ENCODE measurements around the gene ZNF302. TPM values are rescaled to one million over a fixed set of nuclear protein-coding genes. Genes with fewer than 3 reads are reported as not detected.

Gene ZNF302
- total RNA-seq: 10 to 100 TPM; 26.1 to 40.6 (median 37.6) TPM
- 10 to 100 TPM; 23.3 to 31.0 TPM for polyA plus RNA-seq
- long read RNA-seq, donor 1, transcript ZNF302-202 (6 exons, 2,635 nt): minor isoform, 12 of 103 reads
- long read RNA-seq, donor 1, transcript ZNF302-201 (5 exons, 2,590 nt): minor isoform, 15 of 103 reads
- long read RNA-seq, donor 1, transcript ZNF302-213 (3 exons, 568 nt): major isoform, 19 of 103 reads
- long read RNA-seq, donor 1, transcript ZNF302-203 (5 exons, 2,600 nt): minor isoform, 7 of 103 reads
- long read RNA-seq, donor 1, partial matches to known transcripts: 9 of 103 reads
- long read RNA-seq, donor 1, other reads (novel, unspliced or antisense): 40 of 103 reads
- long read RNA-seq, donor 2, partial matches to known transcripts: 0 of 12 reads
- long read RNA-seq, donor 2, other reads (novel, unspliced or antisense): 0 of 12 reads
- long read RNA-seq, donor 3, transcript ZNF302-203 (5 exons, 2,600 nt): minor isoform, 13 of 99 reads
- long read RNA-seq, donor 3, transcript ZNF302-201 (5 exons, 2,590 nt): major isoform, 35 of 99 reads
- long read RNA-seq, donor 3, partial matches to known transcripts: 7 of 99 reads
- long read RNA-seq, donor 3, other reads (novel, unspliced or antisense): 32 of 99 reads

- intact Hi-C loops (cut with DNase I): no loop called here
- WGBS, 3 donors: 0% methylated on average over 67 to 74 of the region's 74 CpGs
- H3K4me3 ChIP-seq: peak within 1 kb of the TSS; percentile 89
- H3K36me3 ChIP-seq: no peaks in the 10 kb centered on the region
- peak within 1 kb of the TSS; percentile 94 for H3K27ac ChIP-seq
- H3K4me1 ChIP-seq (ENCODE audit: insufficient read depth): no peaks in the 10 kb centered on the region
- DNase-seq: peak; percentile 93 to 98 (median 95)
- TF ChIP-seq POLR2A (IDR thresholded peaks at IDR 0.05) (peak; percentile 84), CTCF (IDR thresholded peaks at IDR 0.05) (peak in 2 of 3 donors; percentile 7 to 18), EP300 (IDR thresholded peaks at IDR 0.05) (peak; percentile 93)
- peaks cover 4 to 18% of the 10 kb centered on the region in 2 donors for H3K9me3 ChIP-seq
- H3K27me3 ChIP-seq: no peaks in the 10 kb centered on the region
These were observed at the start of gene ZNF302 for GRCh38 chr19:34677386-34678084. Gene ZNF302, plus strand, starts transcription at chr19:34677678. Its CDS starts 1,127 bp downstream, at chr19:34678805.

GRCh38 chr19:34633802-34634201 lies 43.7 kb upstream of the ZNF302 start:
- Histone ChIP-seq H3K27ac (no peak overlapping the region), H3K27me3 (no peaks in the 10 kb centered on the region), H3K36me3 (no peaks in the 10 kb centered on the region), H3K4me1 (ENCODE audit: insufficient read depth) (no peaks in the 10 kb centered on the region), H3K9me3 (no peaks in the 10 kb centered on the region), H3K4me3 (no peak overlapping the region)
- WGBS, 3 donors: 86 to 97% (median 92%) methylated on average over 2 of the region's 2 CpGs
- intact Hi-C loops (cut with DNase I): no loop called here
- no peak for TF ChIP-seq POLR2A (IDR thresholded peaks at IDR 0.05)
- TF ChIP-seq EP300 (IDR thresholded peaks at IDR 0.05): no peak
- TF ChIP-seq CTCF (IDR thresholded peaks at IDR 0.05): no peak
- DNase-seq: no peak

- H3K27ac ChIP-seq: no peak overlapping the region
- H3K27me3 ChIP-seq: no peaks in the 10 kb centered on the region
- no peaks in the 10 kb centered on the region for H3K36me3 ChIP-seq
- 15 to 34% (median 22%) methylated on average over 4 of the region's 4 CpGs for WGBS, 3 donors
- no peaks in the 10 kb centered on the region for H3K4me1 ChIP-seq (ENCODE audit: insufficient read depth)
- intact Hi-C loops (cut with DNase I): loop anchor here in 1 of 4 donors (5.0 kb wide), 1 partner anchor 73 kb away; no protein-coding TSS in a partner anchor
- DNase-seq: peak in 1 of 5 donors; percentile 47
- TF ChIP-seq CTCF (IDR thresholded peaks at IDR 0.05): peak; percentile 14 to 47 (median 46)
- no peak for TF ChIP-seq POLR2A (IDR thresholded peaks at IDR 0.05)
- H3K4me3 ChIP-seq: no peak overlapping the region
- no peaks in the 10 kb centered on the region for H3K9me3 ChIP-seq
These were observed 37.9 kb upstream of the ZNF302 start for GRCh38 chr19:34639491-34640085.

DNA sequence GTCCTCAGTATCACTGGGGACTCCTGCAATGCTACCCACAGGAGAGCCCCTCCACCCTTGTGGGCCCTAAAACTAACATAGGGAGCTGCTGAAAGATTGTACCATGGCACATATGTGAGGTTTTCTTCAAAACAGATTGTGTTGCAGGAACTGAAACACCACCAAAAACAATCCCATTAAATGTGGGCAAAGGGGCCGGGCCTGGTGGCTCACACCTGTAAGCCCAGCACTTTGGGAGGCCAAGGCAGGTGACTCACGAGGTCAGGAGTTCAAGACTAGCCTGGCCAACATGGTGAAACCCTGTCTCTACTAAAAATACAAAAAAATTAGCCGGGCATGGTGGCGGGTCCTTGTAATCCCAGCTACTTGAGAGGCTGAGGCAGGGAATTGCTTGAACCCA lies 35.2 kb upstream of the ZNF302 start:
- intact Hi-C loops (cut with DNase I): no loop called here
- DNase-seq: no peak
- 83 to 91% (median 87%) methylated on average over 4 of the region's 4 CpGs for WGBS, 3 donors

More for the DNA sequence above, 35.2 kb upstream of the ZNF302 start:
- H3K36me3 ChIP-seq: no peaks in the 10 kb centered on the region
- H3K9me3 ChIP-seq: no peaks in the 10 kb centered on the region
- H3K27ac ChIP-seq: no peak overlapping the region
- no peak overlapping the region for H3K4me3 ChIP-seq
- no peak for TF ChIP-seq EP300 (IDR thresholded peaks at IDR 0.05)
- no peak for TF ChIP-seq POLR2A (IDR thresholded peaks at IDR 0.05)
- TF ChIP-seq CTCF (IDR thresholded peaks at IDR 0.05): no peak
- H3K4me1 ChIP-seq (ENCODE audit: insufficient read depth): no peaks in the 10 kb centered on the region
- H3K27me3 ChIP-seq: no peaks in the 10 kb centered on the region
